DMS 273 (cell line): ENCODE measurements around the gene PURA.

Experiments used
- DNase-seq: peaks from one replicate; lab custom pipeline; 2025; ENCODE audit not compliant: unreplicated experiment; lab: John Stamatoyannopoulos, UW

Gene PURA

DNA sequence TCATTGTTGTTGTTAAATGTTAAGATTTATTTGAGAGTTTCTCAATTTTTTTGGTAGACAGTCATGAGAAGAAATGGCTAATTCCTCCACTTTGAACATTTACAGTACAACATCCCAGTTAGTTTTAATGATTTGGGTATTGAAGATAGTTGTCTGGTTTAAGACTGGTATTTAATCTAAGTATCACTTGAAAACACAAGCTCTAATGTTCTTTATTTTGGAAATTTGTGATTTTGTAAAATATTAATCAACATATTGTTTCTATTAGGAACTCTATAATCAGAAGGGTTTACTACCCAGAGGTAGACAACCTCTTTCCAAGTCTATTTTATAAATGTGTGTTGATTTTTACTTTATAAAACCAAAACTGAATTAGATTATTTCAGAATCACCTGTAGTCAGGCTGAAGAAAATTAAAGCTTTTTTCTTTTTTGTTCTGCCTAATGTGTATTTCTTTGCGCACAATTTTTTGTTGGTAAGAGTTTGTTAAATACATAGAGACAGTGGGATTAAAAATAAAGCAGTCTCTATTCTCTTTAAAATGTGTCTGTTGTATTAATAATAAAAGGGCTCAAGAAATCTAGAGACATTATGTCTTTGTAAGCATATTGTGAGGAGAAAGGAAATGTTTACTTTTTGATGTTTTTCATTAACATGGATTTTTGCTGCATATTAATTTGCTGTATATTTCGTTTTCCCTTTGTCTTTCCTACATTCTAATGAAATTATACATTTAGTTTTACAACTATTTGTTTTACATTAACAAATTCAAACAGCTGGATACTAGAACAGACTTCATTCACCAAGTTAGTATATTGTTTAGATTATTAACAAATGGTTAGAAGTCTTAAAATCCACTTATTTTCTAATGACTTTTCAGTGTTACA lies 3.9 kb upstream of the PURA start:
- DNase-seq: no peak

- no peak for DNase-seq
Measured at GRCh38 chr5:140110646-140110957, 3.3 kb upstream of the PURA start.

DNA sequence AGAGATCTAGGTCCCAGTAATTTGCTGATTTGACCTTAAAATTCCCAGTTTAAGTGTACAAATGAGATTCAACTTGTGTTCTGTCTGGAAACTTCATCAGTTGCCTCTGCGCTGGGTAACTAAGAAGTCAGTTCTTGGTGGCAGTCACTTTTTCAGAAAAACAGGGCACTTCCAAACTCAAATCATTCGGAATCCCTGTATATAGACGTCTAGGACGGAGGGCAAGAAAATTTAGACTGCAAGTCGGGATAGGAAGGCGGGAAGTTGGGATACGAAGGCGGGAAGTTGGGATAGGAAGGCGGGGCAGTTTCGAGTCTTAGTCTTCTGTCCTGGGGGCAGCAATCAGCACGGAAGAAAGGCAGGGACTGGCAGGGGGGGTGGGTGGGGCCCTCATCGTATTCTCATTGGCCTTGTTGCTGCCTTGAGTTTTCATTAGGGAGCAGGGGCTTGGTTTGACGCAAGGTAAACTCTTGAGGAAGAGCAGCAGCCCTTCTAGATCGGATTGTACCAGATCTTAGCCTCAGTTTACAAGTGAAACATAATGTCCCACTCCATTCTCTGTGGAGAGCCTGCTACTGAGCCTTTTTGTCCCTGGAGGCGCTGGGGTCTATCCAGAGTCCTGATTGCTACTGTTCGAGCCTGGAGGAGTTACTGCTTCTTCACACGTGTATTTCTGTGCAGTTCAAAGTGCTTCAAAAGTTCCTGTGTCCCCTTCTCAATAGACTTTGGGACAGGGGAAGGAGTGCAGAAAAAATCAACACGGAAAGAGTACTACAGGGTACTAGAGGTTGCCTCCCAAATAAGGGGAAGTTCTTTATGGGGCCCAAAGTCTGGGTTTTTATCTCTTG lies 2.7 kb upstream of the PURA start:
- no peak for DNase-seq

DNA sequence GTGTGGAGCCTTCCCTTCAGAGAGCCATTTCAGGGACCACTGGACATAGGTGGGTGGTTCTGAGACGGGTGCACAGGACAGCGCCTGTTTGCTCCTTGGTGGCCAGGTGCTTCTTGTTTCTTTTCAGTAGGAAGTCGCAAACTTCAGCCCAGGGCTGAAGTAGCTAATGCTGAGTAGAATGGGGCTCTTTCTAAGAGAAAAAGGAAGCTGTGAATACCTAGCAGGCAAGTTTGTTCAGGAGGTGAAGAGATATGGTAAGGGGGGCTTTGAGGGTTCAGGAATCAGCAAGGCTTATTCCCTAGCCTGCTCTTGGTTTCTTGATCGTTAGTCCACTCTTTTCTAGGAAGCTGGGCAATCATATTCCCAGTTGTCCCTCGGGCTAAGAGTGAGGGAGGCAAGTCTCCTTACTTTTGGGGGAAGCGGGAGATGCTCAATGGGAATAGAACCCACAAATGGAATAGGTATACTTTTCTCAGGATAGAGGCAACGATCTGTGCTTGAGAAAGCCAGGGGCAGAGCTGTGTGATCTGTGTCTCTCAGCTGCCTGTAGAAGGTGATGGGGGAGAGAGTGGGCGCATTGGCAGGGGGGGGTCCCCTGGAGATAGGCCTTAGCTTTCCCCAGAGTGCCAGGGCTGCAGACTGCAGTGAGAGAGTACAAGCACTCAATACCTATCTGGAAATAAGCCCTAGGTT lies 1.9 kb upstream of the PURA start:
- no peak for DNase-seq

DNA sequence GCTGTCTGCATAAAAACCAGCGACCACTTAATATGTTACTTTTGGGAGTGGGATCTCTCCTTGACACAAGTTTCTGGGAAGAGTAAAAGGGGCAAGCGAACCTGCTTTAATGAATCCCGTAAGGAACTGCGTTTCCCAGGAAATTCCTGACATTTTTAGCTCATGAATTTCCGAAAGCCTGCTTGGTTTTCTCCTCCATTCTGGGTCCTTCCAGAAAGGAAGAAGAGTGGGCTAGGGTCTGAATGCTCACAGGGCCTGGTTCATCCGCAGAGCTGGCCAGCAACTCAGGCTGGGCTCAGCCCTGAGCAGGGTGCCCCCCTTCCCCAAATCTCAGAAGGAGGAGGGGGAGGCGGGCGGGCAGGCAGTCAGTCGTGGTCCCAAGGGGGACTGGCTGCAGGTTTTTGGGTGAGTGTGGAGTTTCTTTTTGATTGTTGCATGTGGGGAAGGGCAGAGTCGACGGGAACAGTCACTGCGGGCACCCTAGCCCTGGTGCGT lies 1.2 kb upstream of the PURA start:
- no peak for DNase-seq

DNA sequence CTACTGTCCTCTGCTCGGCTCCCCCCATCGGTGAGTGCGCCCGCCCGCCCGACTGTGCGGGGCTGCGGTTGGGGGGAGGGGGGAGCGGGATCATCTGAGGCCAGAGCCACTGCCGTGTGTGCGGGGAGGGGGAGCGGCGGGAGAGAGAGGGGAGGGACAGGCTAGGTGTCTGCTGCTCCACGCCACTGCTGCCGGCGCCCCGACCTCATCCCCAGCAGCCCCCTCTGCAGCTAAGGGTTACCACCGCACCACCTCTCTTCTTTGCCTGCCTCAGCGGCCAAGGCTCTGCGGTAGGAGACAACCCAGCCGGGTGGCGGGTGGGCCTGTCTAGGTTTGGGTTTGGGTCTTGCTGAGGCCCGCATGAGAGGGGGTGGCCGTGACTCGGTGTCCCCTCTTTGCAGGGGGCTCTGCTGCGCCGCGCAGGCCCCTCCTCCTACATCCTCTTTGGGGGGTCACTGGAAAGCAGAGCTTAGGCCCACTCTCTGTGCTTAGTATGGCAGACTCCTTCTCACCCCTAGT lies 670 bp upstream of the PURA start:
- peak; percentile 55 for DNase-seq

DNA sequence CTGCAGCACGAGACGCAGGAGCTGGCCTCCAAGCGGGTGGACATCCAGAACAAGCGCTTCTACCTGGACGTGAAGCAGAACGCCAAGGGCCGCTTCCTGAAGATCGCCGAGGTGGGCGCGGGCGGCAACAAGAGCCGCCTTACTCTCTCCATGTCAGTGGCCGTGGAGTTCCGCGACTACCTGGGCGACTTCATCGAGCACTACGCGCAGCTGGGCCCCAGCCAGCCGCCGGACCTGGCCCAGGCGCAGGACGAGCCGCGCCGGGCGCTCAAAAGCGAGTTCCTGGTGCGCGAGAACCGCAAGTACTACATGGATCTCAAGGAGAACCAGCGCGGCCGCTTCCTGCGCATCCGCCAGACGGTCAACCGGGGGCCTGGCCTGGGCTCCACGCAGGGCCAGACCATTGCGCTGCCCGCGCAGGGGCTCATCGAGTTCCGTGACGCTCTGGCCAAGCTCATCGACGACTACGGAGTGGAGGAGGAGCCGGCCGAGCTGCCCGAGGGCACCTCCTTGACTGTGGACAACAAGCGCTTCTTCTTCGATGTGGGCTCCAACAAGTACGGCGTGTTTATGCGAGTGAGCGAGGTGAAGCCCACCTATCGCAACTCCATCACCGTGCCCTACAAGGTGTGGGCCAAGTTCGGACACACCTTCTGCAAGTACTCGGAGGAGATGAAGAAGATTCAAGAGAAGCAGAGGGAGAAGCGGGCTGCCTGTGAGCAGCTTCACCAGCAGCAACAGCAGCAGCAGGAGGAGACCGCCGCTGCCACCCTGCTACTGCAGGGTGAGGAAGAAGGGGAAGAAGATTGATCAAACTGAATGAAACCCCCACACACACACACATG lies 654 bp downstream of the PURA start:
- peak; percentile 76 for DNase-seq

DNA sequence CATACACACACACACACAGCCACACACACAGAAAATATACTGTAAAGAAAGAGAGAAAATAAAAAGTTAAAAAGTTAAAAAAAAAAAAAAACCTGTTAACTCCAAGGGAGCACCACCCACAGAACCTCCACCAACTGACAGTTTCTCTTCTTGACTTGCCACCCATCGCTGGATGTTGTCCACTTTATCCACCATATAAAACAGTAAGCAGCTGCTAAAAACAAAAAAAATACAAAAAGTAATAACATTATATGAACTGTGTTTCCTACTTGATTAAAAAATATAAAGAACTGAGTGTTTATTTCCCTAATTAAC lies 1.2 kb downstream of the PURA start:
- peak; percentile 48 for DNase-seq

DNA sequence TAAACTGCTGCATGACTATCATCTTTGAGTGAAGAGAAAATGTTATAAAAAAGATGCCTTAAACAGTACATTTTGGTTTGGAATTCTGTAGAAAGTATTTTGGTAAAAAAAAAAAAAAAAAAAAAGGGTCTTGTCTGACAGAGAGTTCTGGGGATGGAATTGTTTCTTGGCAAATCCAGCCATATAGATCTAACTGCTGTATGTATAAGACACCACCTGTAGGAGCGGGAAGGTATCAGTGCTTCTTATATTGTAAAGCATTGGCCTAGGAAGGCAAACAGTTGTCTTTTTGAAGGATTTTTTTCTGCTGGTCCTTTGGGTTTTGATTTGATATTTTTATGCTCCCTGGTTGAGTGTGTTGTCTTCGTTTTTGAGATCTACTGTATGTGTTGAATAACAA lies 2.8 kb downstream of the PURA start:
- peak; percentile 44 for DNase-seq

GRCh38 chr5:140117523-140117922 lies 3.6 kb downstream of the PURA start:
- DNase-seq: no peak

DNA sequence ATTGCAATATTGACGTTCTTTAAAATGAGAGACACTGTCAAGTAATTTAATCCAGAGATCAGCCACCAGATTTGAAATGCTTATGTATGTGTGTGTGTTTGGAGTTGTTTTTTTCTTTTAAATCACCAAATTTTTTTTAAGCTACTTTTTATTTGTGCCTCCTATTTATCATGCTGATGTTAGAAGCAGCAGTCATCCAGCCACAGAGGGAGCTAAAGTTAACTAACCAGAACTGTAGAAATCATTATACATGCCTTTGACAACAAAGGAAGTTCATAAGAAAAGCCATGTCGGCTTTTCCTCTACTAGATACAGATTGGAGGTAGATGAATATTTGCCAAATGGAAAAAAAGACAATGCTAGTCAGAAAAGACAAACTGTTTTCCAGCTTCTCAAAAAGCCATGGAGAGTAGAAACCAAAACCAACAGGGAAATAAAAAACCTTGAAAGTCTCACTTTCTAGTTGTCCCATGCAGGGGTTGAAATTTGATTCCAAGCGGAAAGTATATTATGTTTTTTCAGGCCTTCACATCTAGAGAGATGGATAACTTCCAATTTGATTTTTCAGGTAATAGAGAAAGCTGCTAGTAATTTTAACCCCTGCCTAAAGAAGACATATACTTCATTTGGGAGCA lies 4.5 kb downstream of the PURA start:
- DNase-seq: peak; percentile 31

DNA sequence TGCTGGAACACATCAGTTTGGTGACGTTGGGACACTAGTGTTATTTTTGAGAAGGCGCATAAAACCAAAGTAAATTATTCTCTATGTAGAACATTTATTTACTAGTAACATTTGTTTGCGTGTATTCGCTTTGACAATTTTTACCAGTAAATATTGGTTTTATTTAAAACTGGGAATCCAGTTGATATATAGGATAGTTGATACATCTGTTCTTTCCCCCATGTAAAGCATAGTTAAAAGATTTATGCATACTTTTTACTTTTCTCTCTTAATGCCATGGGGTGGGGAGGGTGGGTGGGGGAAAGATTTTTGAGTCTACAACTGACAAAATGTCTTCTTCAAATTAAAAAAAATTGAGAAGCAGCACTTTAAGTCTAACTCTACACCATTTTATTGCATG lies 11.7 kb downstream of the PURA start, which contains the start of gene IGIP:
IGIP (plus strand) TSS at position 301 of the 400 bp plus-strand sequence. CDS start 2,540 bp downstream, outside the sequence.
- no peak for DNase-seq

DNA sequence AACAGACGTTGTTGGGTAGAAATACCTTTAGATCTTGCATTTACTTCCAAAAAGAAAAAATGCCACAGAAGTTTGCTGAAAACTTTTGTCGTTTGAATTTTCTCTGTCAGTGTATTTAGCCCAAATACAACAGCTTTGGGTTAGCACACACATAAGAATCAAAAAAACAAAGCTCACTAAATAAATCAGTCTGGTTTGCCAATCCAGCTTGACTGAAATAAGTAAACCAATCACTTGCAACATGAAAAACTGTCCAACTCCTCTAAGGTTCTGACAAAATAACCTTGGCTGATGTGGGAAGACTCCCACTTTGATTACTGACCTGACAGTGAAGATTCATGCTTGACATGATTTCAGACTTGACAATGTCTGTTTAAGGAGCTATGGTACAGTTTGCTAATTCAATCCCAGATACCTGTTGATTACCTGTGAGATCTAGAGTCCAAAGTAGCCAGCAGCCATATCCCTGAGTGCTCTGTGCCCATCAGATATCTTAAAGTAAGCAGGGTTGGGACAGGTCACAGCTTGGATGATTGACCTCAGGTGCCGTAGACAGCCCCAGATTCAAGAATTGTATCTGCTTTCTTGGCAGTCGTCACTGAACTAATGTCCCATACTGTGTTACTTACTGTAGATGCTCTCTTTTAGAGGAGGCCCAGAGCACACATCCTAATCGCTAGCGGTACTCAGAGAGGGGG lies 12.6 kb downstream of the PURA start:
- DNase-seq: no peak

GRCh38 chr5:140128376-140128775 lies 14.5 kb downstream of the PURA start:
- DNase-seq: no peak

- DNase-seq: no peak
Measured at GRCh38 chr5:140130949-140131733, 17.2 kb downstream of the PURA start.

GRCh38 chr5:140131967-140132409 lies 18.1 kb downstream of the PURA start:
- DNase-seq: peak; percentile 66

DNA sequence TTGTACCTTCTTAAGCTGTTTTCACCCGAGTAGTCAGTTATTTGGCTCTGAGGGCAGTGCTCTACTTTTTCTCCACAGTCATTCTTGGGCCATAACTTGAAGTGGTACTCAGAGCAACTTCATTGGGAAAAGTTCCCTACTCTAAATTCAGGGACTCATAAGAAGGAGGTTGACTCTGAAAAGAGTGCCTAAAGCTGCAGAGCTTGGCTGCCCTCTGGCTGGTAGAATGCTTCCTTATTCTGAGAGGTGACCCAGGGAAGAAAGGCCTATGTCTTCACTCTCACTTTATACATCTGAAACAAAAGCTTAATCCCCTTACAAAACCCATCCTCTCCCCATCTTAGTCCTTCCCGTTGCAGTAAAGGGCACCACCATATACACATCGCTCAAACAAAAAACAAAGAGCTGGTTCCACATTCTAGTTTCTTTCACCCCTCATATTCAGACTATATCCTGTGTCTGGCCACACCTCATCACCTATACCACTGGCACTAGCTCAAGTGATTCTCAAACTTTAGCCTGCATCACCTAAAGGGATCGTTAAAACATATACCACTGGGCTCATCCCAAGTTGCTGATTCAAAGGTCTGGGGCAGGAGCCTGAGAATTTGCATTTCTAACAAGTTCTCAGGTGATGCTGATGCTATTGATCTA lies 19.7 kb downstream of the PURA start:
- DNase-seq: no peak
